Peyer's patch (tissue), 4 donors: Measurements from ENCODE around the gene CAND2. TPM values are rescaled to one million over a fixed set of nuclear protein-coding genes. Genes with fewer than 3 reads are reported as not detected.
"Not testable (repeated sequence)": the region's sequence is repeated elsewhere in the genome, so short reads cannot be mapped to it uniquely, and the experiment has no call there.

Experiments used
- DNase-seq, 3 donors: peaks; one replicate each; pipeline ENCODE4 v3.0.0-alpha.2; 2017 to 2019
- H3K27ac ChIP-seq, 4 donors: fragments of 200-600 bp; sonication (generic); one replicate each; pipeline ENCODE4 v1.5.1; 2016 to 2019
- H3K27me3 ChIP-seq, 2 donors: fragments of 200-600 bp; sonication (generic); one replicate each; pipeline ENCODE4 v1.5.1; 2019
- H3K36me3 ChIP-seq, 3 donors: fragments of 200-600 bp; sonication (generic); one replicate each; pipeline ENCODE4 v1.5.1; 2016 to 2019
- H3K4me1 ChIP-seq, 4 donors: fragments of 200-600 bp; sonication (generic); one replicate each; pipeline ENCODE4 v1.5.1; 2016 to 2019
- H3K4me3 ChIP-seq, 4 donors: fragments of 200-600 bp; sonication (generic); 1 replicate in 3 of 4; 2 replicates in 1 of 4; pipeline ENCODE4 v1.5.1; 2016 to 2019; ENCODE audit warnings: mild to moderate bottlenecking in 1 of 4
- H3K9me3 ChIP-seq, 4 donors: fragments of 200-600 bp; sonication (generic); one replicate each; pipeline ENCODE4 v1.5.1; 2016 to 2019; ENCODE audit warnings: mild to moderate bottlenecking in 1 of 4
- POLR2A ChIP-seq, 2 donors: fragments of 450-650 bp; IDR thresholded peaks; one replicate each; pipeline ENCODE4 v1.5.1; 2017; ENCODE audit warnings: antibody characterized with exemption in 2 of 2, mild to moderate bottlenecking in 2 of 2, moderate library complexity in 2 of 2
- total RNA-seq, 4 donors: library from RNA; depleted of rRNA; stranded (reverse); fragments of >200 nt; gene quantifications; one replicate each; pipeline ENCODE4 v1.1.0, GENCODE V29; 2016
- TF ChIP-seq, protein P1 (sequence below), 6 experiments: fragments of 450-650 bp in 4 of 6; fragments of 200-600 bp in 2 of 6; sonication (generic) in 1 of 6; IDR thresholded peaks; one replicate each; pipeline ENCODE4 v1.5.1; 2017 to 2019; ENCODE audit warnings: antibody characterized with exemption in 6 of 6, mild to moderate bottlenecking in 3 of 6, moderate library complexity in 1 of 6

Gene CAND2
- total RNA-seq, 4 donors from 2014 or later = 1.4 to 4.1 (median 2.1) TPM

- H3K4me3 ChIP-seq = peak overlapping the region in 3 of 4 donors; percentile 12 to 40 (median 30)
- TF ChIP-seq, protein P1, sequence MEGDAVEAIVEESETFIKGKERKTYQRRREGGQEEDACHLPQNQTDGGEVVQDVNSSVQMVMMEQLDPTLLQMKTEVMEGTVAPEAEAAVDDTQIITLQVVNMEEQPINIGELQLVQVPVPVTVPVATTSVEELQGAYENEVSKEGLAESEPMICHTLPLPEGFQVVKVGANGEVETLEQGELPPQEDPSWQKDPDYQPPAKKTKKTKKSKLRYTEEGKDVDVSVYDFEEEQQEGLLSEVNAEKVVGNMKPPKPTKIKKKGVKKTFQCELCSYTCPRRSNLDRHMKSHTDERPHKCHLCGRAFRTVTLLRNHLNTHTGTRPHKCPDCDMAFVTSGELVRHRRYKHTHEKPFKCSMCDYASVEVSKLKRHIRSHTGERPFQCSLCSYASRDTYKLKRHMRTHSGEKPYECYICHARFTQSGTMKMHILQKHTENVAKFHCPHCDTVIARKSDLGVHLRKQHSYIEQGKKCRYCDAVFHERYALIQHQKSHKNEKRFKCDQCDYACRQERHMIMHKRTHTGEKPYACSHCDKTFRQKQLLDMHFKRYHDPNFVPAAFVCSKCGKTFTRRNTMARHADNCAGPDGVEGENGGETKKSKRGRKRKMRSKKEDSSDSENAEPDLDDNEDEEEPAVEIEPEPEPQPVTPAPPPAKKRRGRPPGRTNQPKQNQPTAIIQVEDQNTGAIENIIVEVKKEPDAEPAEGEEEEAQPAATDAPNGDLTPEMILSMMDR (IDR thresholded peaks at IDR 0.05) = peak in 3 of 6 experiments; percentile 6 to 17 (median 17)
- no peak for TF ChIP-seq POLR2A (IDR thresholded peaks at IDR 0.05)
Observed at GRCh38 chr3:12875857-12876836, 79.7 kb downstream of the CAND2 start.

GRCh38 chr3:12877040-12877439, 80.6 kb downstream of the CAND2 start:
- TF ChIP-seq, protein P1 (IDR thresholded peaks at IDR 0.05) = no peak
- Histone ChIP-seq H3K27ac (no peak overlapping the region), H3K4me1 (peaks cover 0 to 10% (median 2%) of the 10 kb centered on the region in 4 donors)

More at GRCh38 chr3:12875857-12876836, 79.7 kb downstream of the CAND2 start:
- no peaks in the 10 kb centered on the region for H3K9me3 ChIP-seq
- no peaks in the 10 kb centered on the region for H3K36me3 ChIP-seq
- no peaks in the 10 kb centered on the region for H3K27me3 ChIP-seq
- DNase-seq = peak in 2 of 3 donors; percentile 18 to 61
- H3K4me1 ChIP-seq = peaks cover 0 to 10% (median 2%) of the 10 kb centered on the region in 4 donors
- no peak overlapping the region for H3K27ac ChIP-seq

DNA sequence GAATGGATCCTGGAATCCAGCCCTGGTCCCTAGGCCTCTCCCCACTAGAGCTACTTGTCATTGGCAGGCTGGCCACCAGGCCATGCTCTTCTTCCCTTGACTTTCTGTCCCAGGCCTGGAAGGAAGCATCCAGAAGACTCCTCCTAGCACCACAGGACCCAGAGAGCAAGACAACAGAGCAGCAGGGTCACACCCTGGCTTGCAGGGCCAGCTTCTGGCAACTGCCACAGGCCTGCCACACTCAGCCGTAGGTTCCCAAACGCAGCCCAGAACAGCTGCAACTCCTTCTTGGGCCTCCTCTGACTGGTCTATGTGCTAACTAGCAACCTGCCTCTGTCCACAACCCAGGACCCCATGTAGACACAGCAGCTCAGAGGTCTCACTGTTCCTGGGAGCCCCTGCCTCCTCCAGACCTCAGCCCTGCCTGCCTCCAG, 81.7 kb downstream of the CAND2 start:
- Histone ChIP-seq H3K4me3 (no peak overlapping the region), H3K9me3 (no peaks in the 10 kb centered on the region)
- no peak for DNase-seq

More at GRCh38 chr3:12877040-12877439, 80.6 kb downstream of the CAND2 start:
- DNase-seq = no peak
- no peaks in the 10 kb centered on the region for H3K36me3 ChIP-seq
- H3K9me3 ChIP-seq = no peaks in the 10 kb centered on the region
- H3K27me3 ChIP-seq = no peaks in the 10 kb centered on the region
- H3K4me3 ChIP-seq = no peak overlapping the region

DNA sequence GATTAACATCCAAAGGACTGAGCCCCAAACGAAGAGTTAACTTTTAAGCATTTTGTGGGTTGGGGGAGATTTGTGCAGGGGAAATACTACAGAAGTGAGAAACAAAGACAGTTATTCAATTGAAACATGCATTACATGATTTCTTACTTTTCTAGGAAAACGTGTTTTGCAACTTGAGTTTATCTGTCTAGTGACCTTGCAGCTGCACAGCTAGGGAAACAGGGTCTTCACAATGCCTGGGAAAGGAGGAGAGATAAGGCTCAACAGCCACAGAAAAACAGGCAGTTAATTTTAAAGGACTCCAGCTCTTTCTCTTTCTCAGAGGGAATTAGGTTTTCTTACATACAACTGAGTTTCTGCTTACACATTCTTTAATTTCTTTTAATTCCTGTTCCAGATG, 82.3 kb downstream of the CAND2 start:
- not testable (repeated sequence) for H3K27me3 ChIP-seq, H3K27ac ChIP-seq, H3K9me3 ChIP-seq, DNase-seq, H3K4me3 ChIP-seq, H3K36me3 ChIP-seq
- H3K4me1 ChIP-seq = peaks cover 0 to 10% (median 2%) of the 10 kb centered on the region in 4 donors

More for the DNA sequence above, 81.7 kb downstream of the CAND2 start:
- TF ChIP-seq, protein P1 (IDR thresholded peaks at IDR 0.05) = no peak
- no peak for TF ChIP-seq POLR2A (IDR thresholded peaks at IDR 0.05)
- peaks cover 0 to 10% (median 2%) of the 10 kb centered on the region in 4 donors for H3K4me1 ChIP-seq
- H3K27me3 ChIP-seq = no peaks in the 10 kb centered on the region
- no peak overlapping the region for H3K27ac ChIP-seq
- no peaks in the 10 kb centered on the region for H3K36me3 ChIP-seq

GRCh38 chr3:12879191-12879815, 82.8 kb downstream of the CAND2 start:
- Histone ChIP-seq H3K27ac (no peak overlapping the region), H3K9me3 (no peaks in the 10 kb centered on the region), H3K4me1 (peaks cover 0 to 10% (median 2%) of the 10 kb centered on the region in 4 donors), H3K27me3 (no peaks in the 10 kb centered on the region), H3K36me3 (no peaks in the 10 kb centered on the region), H3K4me3 (no peak overlapping the region)
- no peak for DNase-seq
- TF ChIP-seq, protein P1 (IDR thresholded peaks at IDR 0.05) = no peak
- no peak for TF ChIP-seq POLR2A (IDR thresholded peaks at IDR 0.05)

- H3K36me3 ChIP-seq, H3K27me3 ChIP-seq, DNase-seq, H3K4me3 ChIP-seq, H3K9me3 ChIP-seq, H3K27ac ChIP-seq: not testable (repeated sequence)
- peaks cover 0 to 13% (median 2%) of the 10 kb centered on the region in 4 donors for H3K4me1 ChIP-seq
Observed at GRCh38 chr3:12881858-12882257, 85.4 kb downstream of the CAND2 start.
